Body of pancreas (tissue), 4 donors: ENCODE data around the gene XRCC4.

Experiments used
- CTCF ChIP-seq, 7 experiments: fragments of 450-650 bp in 4 of 7; fragments of 200-600 bp in 3 of 7; sonication (generic) in 3 of 7; IDR thresholded peaks; one replicate each; pipeline ENCODE4 v1.5.1; 2016 to 2019; ENCODE audit warnings: antibody characterized with exemption in 7 of 7
- POLR2A ChIP-seq, 3 donors: fragments of 450-650 bp; IDR thresholded peaks; one replicate each; pipeline ENCODE4 v1.6.1; 2016; ENCODE audit warnings: antibody characterized with exemption in 3 of 3, mild to moderate bottlenecking in 2 of 3

- TF ChIP-seq CTCF (IDR thresholded peaks at IDR 0.05) (no peak), POLR2A (IDR thresholded peaks at IDR 0.05) (no peak)
These were observed 46.0 kb upstream of the XRCC4 start for GRCh38 chr5:83031381-83031780.
